ENCODE data around the gene HOXB8. TPM values are rescaled to one million over a fixed set of nuclear protein-coding genes. Genes with fewer than 3 reads are reported as not detected.
A peak's percentile ranks its signal among the peaks of the same experiment; 100 is the strongest.

The HOXB8 gene
- total RNA-seq, 1 donor from 2014 or later, result not detected

- H3K36me3 Mint-ChIP-seq (ENCODE audit: low read depth), result peaks cover 2% of the 10 kb centered on the region
- H3K4me3 Mint-ChIP-seq (ENCODE audit: unreplicated experiment), result peak overlapping the region; percentile 49
- H3K9me3 Mint-ChIP-seq (ENCODE audit: low read depth), result no peaks in the 10 kb centered on the region
- no peak for DNase-seq (ENCODE audit: low spot score)
- TF ChIP-seq CTCF (IDR thresholded peaks at IDR 0.05), result no peak
- H3K27ac Mint-ChIP-seq (ENCODE audit: unreplicated experiment), result no peak overlapping the region
- peaks cover 13% of the 10 kb centered on the region for H3K4me1 Mint-ChIP-seq (ENCODE audit: low read depth)
- H3K27me3 Mint-ChIP-seq (ENCODE audit: low read depth), result peaks cover 95% of the 10 kb centered on the region
These were observed 17.1 kb downstream of the HOXB8 start for GRCh38 chr17:48597778-48598631.

- Mint-ChIP-seq H3K4me3 (ENCODE audit: unreplicated experiment) (peak overlapping the region; percentile 49), H3K27ac (ENCODE audit: unreplicated experiment) (no peak overlapping the region), H3K27me3 (ENCODE audit: low read depth) (peaks cover 95% of the 10 kb centered on the region), H3K9me3 (ENCODE audit: low read depth) (no peaks in the 10 kb centered on the region), H3K36me3 (ENCODE audit: low read depth) (peaks cover 2% of the 10 kb centered on the region), H3K4me1 (ENCODE audit: low read depth) (peaks cover 16% of the 10 kb centered on the region)
- no peak for DNase-seq (ENCODE audit: low spot score)
- no peak for TF ChIP-seq CTCF (IDR thresholded peaks at IDR 0.05)
These were observed 17.6 kb downstream of the HOXB8 start for GRCh38 chr17:48597528-48597777.

GRCh38 chr17:48596735-48597527 lies 18.2 kb downstream of the HOXB8 start:
- H3K27ac Mint-ChIP-seq (ENCODE audit: unreplicated experiment), result no peak overlapping the region
- no peak for DNase-seq (ENCODE audit: low spot score)
- no peak overlapping the region for H3K4me3 Mint-ChIP-seq (ENCODE audit: unreplicated experiment)
- peaks cover 16% of the 10 kb centered on the region for H3K4me1 Mint-ChIP-seq (ENCODE audit: low read depth)
- H3K9me3 Mint-ChIP-seq (ENCODE audit: low read depth), result no peaks in the 10 kb centered on the region
- peaks cover 2% of the 10 kb centered on the region for H3K36me3 Mint-ChIP-seq (ENCODE audit: low read depth)
- no peak for TF ChIP-seq CTCF (IDR thresholded peaks at IDR 0.05)
- H3K27me3 Mint-ChIP-seq (ENCODE audit: low read depth), result peaks cover 94% of the 10 kb centered on the region

- no peak for DNase-seq (ENCODE audit: low spot score)
- Mint-ChIP-seq H3K4me1 (ENCODE audit: low read depth) (peaks cover 16% of the 10 kb centered on the region), H3K4me3 (ENCODE audit: unreplicated experiment) (no peak overlapping the region), H3K36me3 (ENCODE audit: low read depth) (peaks cover 2% of the 10 kb centered on the region), H3K27me3 (ENCODE audit: low read depth) (peaks cover 94% of the 10 kb centered on the region), H3K9me3 (ENCODE audit: low read depth) (no peaks in the 10 kb centered on the region), H3K27ac (ENCODE audit: unreplicated experiment) (no peak overlapping the region)
- no peak for TF ChIP-seq CTCF (IDR thresholded peaks at IDR 0.05)
These were observed 18.9 kb downstream of the HOXB8 start for GRCh38 chr17:48596000-48596734.

Data from chondrocyte (in vitro differentiated cells).